Mesendoderm (in vitro differentiated cells): ENCODE data around the gene PPP1R13B.
"Not testable (repeated sequence)": the region's sequence is repeated elsewhere in the genome, so short reads cannot be mapped to it uniquely, and the experiment has no call there.

Source experiments
- DNase-seq: peaks from one replicate; pipeline ENCODE4 v3.0.0; 2013
- H2AK5ac ChIP-seq: 2 replicates; pipeline ENCODE4 v1.6.1; 2013; ENCODE audit warnings: low read length, inconsistent platforms
- H2BK120ac ChIP-seq: 2 replicates; pipeline ENCODE4 v1.6.1; 2013; ENCODE audit warnings: low read depth, mild to moderate bottlenecking, low read length, moderate library complexity, mixed read lengths
- H2BK15ac ChIP-seq: replicated peaks from 2 replicates; pipeline ENCODE4 v1.6.1; 2013; ENCODE audit warnings: low read depth, mild to moderate bottlenecking, moderate library complexity
- H2BK5ac ChIP-seq: 2 replicates; pipeline ENCODE4 v1.6.1; 2013; ENCODE audit warnings: low read length, inconsistent platforms
- H3K18ac ChIP-seq: 2 replicates; pipeline ENCODE4 v1.6.1; 2013; ENCODE audit warnings: mild to moderate bottlenecking, low read length, mixed read lengths
- H3K23ac ChIP-seq: one replicate; pipeline ENCODE4 v1.6.1; 2013; ENCODE audit warnings: low read length
- H3K27ac ChIP-seq: 2 replicates; pipeline ENCODE4 v1.5.1; 2013; ENCODE audit warnings: low read depth, mild to moderate bottlenecking, inconsistent platforms, low read length, moderate library complexity
- H3K27me3 ChIP-seq: 2 replicates; pipeline ENCODE4 v1.6.1; 2013; ENCODE audit warnings: low read length, control low read depth, mild to moderate bottlenecking, inconsistent platforms; ENCODE audit not compliant: insufficient read depth, poor library complexity
- H3K36me3 ChIP-seq: 2 replicates; pipeline ENCODE4 v1.6.1; 2013; ENCODE audit warnings: low read length, inconsistent platforms; ENCODE audit not compliant: control insufficient read depth, insufficient read depth
- H3K4ac ChIP-seq: one replicate; pipeline ENCODE4 v1.6.1; 2013; ENCODE audit warnings: low read depth, mild to moderate bottlenecking, low read length, moderate library complexity
- H3K4me1 ChIP-seq: 2 replicates; pipeline ENCODE4 v1.6.1; 2013; ENCODE audit warnings: low read depth, low read length, inconsistent platforms; ENCODE audit not compliant: control insufficient read depth
- H3K4me2 ChIP-seq: 2 replicates; pipeline ENCODE4 v1.6.1; 2013; ENCODE audit warnings: low read length
- H3K4me3 ChIP-seq: 2 replicates; pipeline ENCODE4 v1.5.1; 2013; ENCODE audit warnings: mild to moderate bottlenecking, low read length
- H3K56ac ChIP-seq: one replicate; pipeline ENCODE4 v1.6.1; 2013; ENCODE audit warnings: low read length
- H3K79me1 ChIP-seq: 2 replicates; pipeline ENCODE4 v1.6.1; 2013; ENCODE audit warnings: low read length, inconsistent platforms
- H3K79me2 ChIP-seq: 2 replicates; pipeline ENCODE4 v1.6.1; 2013; ENCODE audit warnings: mild to moderate bottlenecking, low read length; ENCODE audit not compliant: control insufficient read depth, insufficient read depth
- H3K9ac ChIP-seq: 2 replicates; pipeline ENCODE4 v1.6.1; 2013; ENCODE audit warnings: low read length, inconsistent platforms
- H4K5ac ChIP-seq: one replicate; pipeline ENCODE4 v1.6.1; 2013; ENCODE audit warnings: low read length
- H4K8ac ChIP-seq: one replicate; pipeline ENCODE4 v1.6.1; 2013; ENCODE audit warnings: low read depth, mild to moderate bottlenecking, control low read depth, low read length, moderate library complexity
- WGBS: extraction: QIAGEN DNeasy Blood & Tissue Kit; methylation state at CpG from one replicate; pipeline ENCODE4 v1.1.7; 2013; ENCODE audit warnings: low lambda C conversion rate, missing lambda C conversion rate; ENCODE audit not compliant: insufficient coverage; ENCODE audit errors: extremely low coverage; 5-methylcytosine and 5-hydroxymethylcytosine counted together

The PPP1R13B gene

DNA sequence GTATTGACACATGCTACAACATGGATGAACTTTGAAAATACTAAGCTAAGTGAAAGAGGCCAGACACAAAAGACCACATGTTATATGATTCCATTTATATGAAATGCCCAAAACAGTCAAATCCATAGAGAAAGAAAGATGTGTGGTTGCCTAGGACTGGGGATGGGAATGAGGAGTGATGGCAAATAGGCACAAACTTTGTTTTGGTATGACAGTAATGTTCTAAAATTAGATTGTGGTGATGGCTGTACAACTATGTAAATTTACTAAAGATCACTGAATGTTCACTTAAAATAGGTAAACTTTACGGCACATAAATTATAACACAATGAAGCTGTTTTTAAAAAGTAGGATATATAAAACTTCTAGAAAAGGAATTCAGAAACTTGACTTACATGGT lies 41.7 kb downstream of the PPP1R13B start:
- H3K23ac ChIP-seq, result no peak overlapping the region
- H3K36me3 ChIP-seq, result no peaks in the 10 kb centered on the region
- H3K4me2 ChIP-seq, result no peak overlapping the region
- no peak overlapping the region for H2BK120ac ChIP-seq
- DNase-seq, result no peak
- H3K27me3 ChIP-seq, result no peaks in the 10 kb centered on the region
- no peaks in the 10 kb centered on the region for H3K79me1 ChIP-seq
- no peak overlapping the region for H2BK5ac ChIP-seq
- no peak overlapping the region for H3K4me3 ChIP-seq
- no peak overlapping the region for H3K9ac ChIP-seq
- H3K79me2 ChIP-seq, result no peaks in the 10 kb centered on the region
- H2BK15ac ChIP-seq, result no peak overlapping the region
- no peak overlapping the region for H3K18ac ChIP-seq
- WGBS, result no CpG with 5 or more reads among the region's 1 CpG
- no peaks in the 10 kb centered on the region for H3K4me1 ChIP-seq
- no peak overlapping the region for H3K27ac ChIP-seq
- H3K4ac ChIP-seq, result no peak overlapping the region
- no peak overlapping the region for H4K5ac ChIP-seq
- no peak overlapping the region for H2AK5ac ChIP-seq
- no peak overlapping the region for H3K56ac ChIP-seq
- no peak overlapping the region for H4K8ac ChIP-seq

DNA sequence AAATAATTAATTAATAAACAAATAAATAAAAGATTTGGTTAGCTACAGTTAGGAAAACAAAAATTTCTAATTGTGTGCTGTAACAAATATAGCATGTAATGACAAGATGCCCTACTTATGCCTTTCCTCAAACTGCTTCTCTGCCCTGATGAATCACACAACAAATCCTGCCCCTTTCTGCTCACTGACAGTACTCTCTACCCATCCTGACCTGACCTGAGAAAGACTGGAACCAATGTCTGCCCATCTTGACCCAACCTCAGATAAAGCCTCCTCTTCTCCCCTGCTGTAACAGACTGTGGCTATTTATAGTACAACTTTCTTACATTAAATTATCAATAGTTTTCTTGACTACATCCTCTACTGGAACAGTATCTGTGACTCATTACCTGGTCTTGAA lies 43.7 kb downstream of the PPP1R13B start:
- Histone ChIP-seq H2AK5ac (no peak overlapping the region), H3K18ac (no peak overlapping the region), H4K8ac (no peak overlapping the region), H3K9ac (no peak overlapping the region), H4K5ac (no peak overlapping the region), H3K79me1 (no peaks in the 10 kb centered on the region), H3K4ac (no peak overlapping the region), H3K27ac (no peak overlapping the region), H3K27me3 (no peaks in the 10 kb centered on the region), H3K36me3 (no peaks in the 10 kb centered on the region), H2BK120ac (no peak overlapping the region), H2BK5ac (no peak overlapping the region), H3K4me2 (no peak overlapping the region), H3K4me1 (no peaks in the 10 kb centered on the region), H3K79me2 (no peaks in the 10 kb centered on the region), H3K23ac (no peak overlapping the region), H2BK15ac (no peak overlapping the region), H3K56ac (no peak overlapping the region), H3K4me3 (no peak overlapping the region)
- DNase-seq, result no peak

DNA sequence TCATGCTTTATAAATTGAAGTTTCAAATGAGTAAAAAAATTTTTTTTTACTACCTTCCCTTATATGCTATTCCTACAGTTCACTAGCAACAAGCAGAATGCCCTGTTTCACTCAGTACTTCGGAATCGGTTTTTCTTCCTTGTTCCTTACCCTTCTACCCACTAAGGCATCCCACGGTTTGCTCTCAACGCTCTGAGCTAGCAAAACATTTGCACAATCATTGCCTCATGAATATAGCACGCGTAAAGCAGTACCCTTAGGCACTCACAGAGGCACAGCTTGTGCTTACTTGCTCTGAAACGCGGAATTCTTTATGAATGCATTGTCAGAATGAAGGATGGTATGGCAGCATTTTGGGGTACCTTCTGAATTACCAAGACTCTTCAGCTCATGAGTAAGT lies 45.0 kb downstream of the PPP1R13B start:
- H3K23ac ChIP-seq, result no peak overlapping the region
- no peak overlapping the region for H2BK5ac ChIP-seq
- no peak overlapping the region for H3K18ac ChIP-seq
- no peak overlapping the region for H2AK5ac ChIP-seq
- H3K56ac ChIP-seq, result no peak overlapping the region
- H3K79me2 ChIP-seq, result no peaks in the 10 kb centered on the region
- DNase-seq, result no peak
- H3K27me3 ChIP-seq, result no peaks in the 10 kb centered on the region
- no peaks in the 10 kb centered on the region for H3K36me3 ChIP-seq
- H4K5ac ChIP-seq, result no peak overlapping the region
- WGBS, result no CpG with 5 or more reads among the region's 8 CpGs
- H3K9ac ChIP-seq, result no peak overlapping the region
- H3K4ac ChIP-seq, result no peak overlapping the region
- no peak overlapping the region for H2BK120ac ChIP-seq
- no peak overlapping the region for H3K27ac ChIP-seq
- no peaks in the 10 kb centered on the region for H3K79me1 ChIP-seq
- H4K8ac ChIP-seq, result no peak overlapping the region
- no peaks in the 10 kb centered on the region for H3K4me1 ChIP-seq
- no peak overlapping the region for H2BK15ac ChIP-seq
- no peak overlapping the region for H3K4me3 ChIP-seq
- H3K4me2 ChIP-seq, result no peak overlapping the region

DNA sequence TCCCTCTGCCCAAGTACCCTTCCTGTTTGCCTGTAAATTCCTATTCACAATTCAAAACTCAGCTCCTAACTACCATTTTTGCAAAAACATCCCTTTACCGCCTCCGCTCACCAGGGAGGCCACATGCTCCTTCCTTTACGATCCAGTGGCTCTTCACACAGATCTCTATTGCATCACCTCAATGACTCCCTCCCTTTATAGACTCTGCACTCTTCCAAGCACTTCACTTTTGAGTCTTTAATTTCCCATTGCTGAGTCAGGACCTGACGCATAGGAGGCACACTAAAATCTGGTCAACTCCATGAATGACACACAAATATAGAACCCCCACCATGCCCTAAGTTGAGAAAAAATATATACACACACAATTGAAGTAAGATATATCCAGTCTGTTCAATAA lies 45.9 kb downstream of the PPP1R13B start:
- H3K56ac ChIP-seq, result no peak overlapping the region
- H3K4me2 ChIP-seq, result no peak overlapping the region
- H2BK15ac ChIP-seq, result no peak overlapping the region
- no peak overlapping the region for H3K4me3 ChIP-seq
- no peaks in the 10 kb centered on the region for H3K79me2 ChIP-seq
- no peak overlapping the region for H3K9ac ChIP-seq
- no peak overlapping the region for H4K5ac ChIP-seq
- H2BK5ac ChIP-seq, result no peak overlapping the region
- no peak overlapping the region for H3K18ac ChIP-seq
- H3K79me1 ChIP-seq, result no peaks in the 10 kb centered on the region
- H2BK120ac ChIP-seq, result no peak overlapping the region
- peak; percentile 39 for DNase-seq
- no peak overlapping the region for H3K27ac ChIP-seq
- no peak overlapping the region for H4K8ac ChIP-seq
- no peaks in the 10 kb centered on the region for H3K36me3 ChIP-seq
- H3K27me3 ChIP-seq, result no peaks in the 10 kb centered on the region
- H3K4ac ChIP-seq, result no peak overlapping the region
- H3K23ac ChIP-seq, result no peak overlapping the region
- H3K4me1 ChIP-seq, result no peaks in the 10 kb centered on the region
- no peak overlapping the region for H2AK5ac ChIP-seq
- no CpG with 5 or more reads among the region's 4 CpGs for WGBS

DNA sequence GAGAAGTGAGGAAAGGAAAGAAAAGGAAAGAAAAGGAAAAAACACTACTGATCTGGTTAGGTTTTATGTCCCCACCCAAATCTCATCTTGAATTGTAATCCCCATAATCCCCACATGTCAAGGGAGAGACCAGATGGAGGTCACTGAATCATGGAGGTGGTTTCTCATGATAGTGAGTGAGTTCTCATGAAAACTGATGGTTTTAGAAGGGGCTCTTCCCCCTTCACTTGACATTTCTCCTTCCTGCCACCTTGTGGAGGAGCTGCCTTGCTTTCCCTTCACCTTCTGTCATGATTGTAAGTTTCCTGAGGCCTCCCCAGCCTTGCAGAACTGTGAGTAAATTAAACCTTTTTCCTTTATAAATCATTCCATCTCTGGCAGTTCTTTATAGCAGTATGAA lies 54.2 kb downstream of the PPP1R13B start:
- not testable (repeated sequence) for H3K4me3 ChIP-seq, H3K4me2 ChIP-seq, H3K56ac ChIP-seq, H2BK5ac ChIP-seq, H3K79me1 ChIP-seq, H2BK15ac ChIP-seq, H2BK120ac ChIP-seq, H3K23ac ChIP-seq, H3K4me1 ChIP-seq, H3K18ac ChIP-seq, H2AK5ac ChIP-seq, H4K8ac ChIP-seq, H3K27me3 ChIP-seq, H3K36me3 ChIP-seq, H3K27ac ChIP-seq, H3K4ac ChIP-seq, H3K9ac ChIP-seq, H3K79me2 ChIP-seq, H4K5ac ChIP-seq
- DNase-seq, result peak; percentile 40

DNA sequence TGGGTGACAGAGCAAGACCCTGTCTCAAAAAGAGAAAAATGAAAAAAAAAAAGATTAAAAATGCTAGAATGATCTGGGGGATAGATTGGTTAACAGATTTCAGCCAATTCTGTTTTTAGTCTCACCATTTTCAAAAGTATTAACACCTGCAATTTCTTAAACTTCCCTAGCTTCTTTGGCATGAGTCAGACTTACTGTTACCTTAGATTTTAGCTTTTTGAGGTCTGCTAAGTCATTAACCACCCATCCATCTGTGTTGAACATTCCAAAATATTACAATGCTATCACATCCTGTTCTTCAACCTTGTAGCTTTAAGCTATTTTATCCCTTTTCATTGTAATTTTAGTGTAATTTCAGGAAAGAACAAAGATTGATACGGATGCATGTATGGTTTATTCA lies 59.3 kb downstream of the PPP1R13B start:
- DNase-seq, result no peak
- Histone ChIP-seq H3K27ac (no peak overlapping the region), H3K27me3 (no peaks in the 10 kb centered on the region), H3K79me1 (no peaks in the 10 kb centered on the region), H4K5ac (no peak overlapping the region), H3K18ac (no peak overlapping the region), H4K8ac (no peak overlapping the region), H3K9ac (no peak overlapping the region), H3K79me2 (no peaks in the 10 kb centered on the region), H2BK5ac (no peak overlapping the region), H3K4me1 (no peaks in the 10 kb centered on the region), H3K4ac (no peak overlapping the region), H3K56ac (no peak overlapping the region), H3K23ac (no peak overlapping the region), H2BK120ac (no peak overlapping the region), H3K36me3 (no peaks in the 10 kb centered on the region), H2BK15ac (no peak overlapping the region), H2AK5ac (no peak overlapping the region), H3K4me2 (no peak overlapping the region), H3K4me3 (no peak overlapping the region)
- no CpG with 5 or more reads among the region's 1 CpG for WGBS
